ENCODE results near the gene STXBP1. TPM values are rescaled to one million over a fixed set of nuclear protein-coding genes. Genes with fewer than 3 reads are reported as not detected.

STXBP1 gene
- total RNA-seq, 2 donors from 2014 or later: 8.2 to 15.8 TPM

GRCh38 chr9:127697575-127697974 lies 85.5 kb downstream of the STXBP1 start:
- H3K4me3 ChIP-seq: no peak overlapping the region
- no peak for TF ChIP-seq CTCF (IDR thresholded peaks at IDR 0.05)
- DNase-seq: no peak
- H3K27me3 ChIP-seq: no peaks in the 10 kb centered on the region
- no peaks in the 10 kb centered on the region for H3K4me1 ChIP-seq
- H3K27ac ChIP-seq: no peak overlapping the region
- no peaks in the 10 kb centered on the region for H3K36me3 ChIP-seq
- intact Hi-C loops (cut with DNase I): no loop called here
- no peak overlapping the region for H3K9ac ChIP-seq (ENCODE audit: low read depth in 2 of 2, low read length in 2 of 2)
- no peaks in the 10 kb centered on the region for H3K9me3 ChIP-seq

GRCh38 chr9:127698386-127698785 lies 86.3 kb downstream of the STXBP1 start:
- no peaks in the 10 kb centered on the region for H3K27me3 ChIP-seq
- no peak overlapping the region for H3K9ac ChIP-seq (ENCODE audit: low read depth in 2 of 2, low read length in 2 of 2)
- H3K4me3 ChIP-seq: no peak overlapping the region
- no peaks in the 10 kb centered on the region for H3K36me3 ChIP-seq
- intact Hi-C loops (cut with DNase I): no loop called here
- TF ChIP-seq CTCF (IDR thresholded peaks at IDR 0.05): no peak
- H3K27ac ChIP-seq: no peak overlapping the region
- no peaks in the 10 kb centered on the region for H3K4me1 ChIP-seq
- no peak for DNase-seq
- H3K9me3 ChIP-seq: no peaks in the 10 kb centered on the region

GRCh38 chr9:127698985-127699670 lies 87.1 kb downstream of the STXBP1 start:
- H3K9me3 ChIP-seq: no peaks in the 10 kb centered on the region
- intact Hi-C loops (cut with DNase I): no loop called here
- no peak for TF ChIP-seq CTCF (IDR thresholded peaks at IDR 0.05)
- no peaks in the 10 kb centered on the region for H3K4me1 ChIP-seq
- H3K4me3 ChIP-seq: peak overlapping the region; percentile 13
- no peak overlapping the region for H3K9ac ChIP-seq (ENCODE audit: low read depth in 2 of 2, low read length in 2 of 2)
- peak; percentile 97 for DNase-seq
- no peaks in the 10 kb centered on the region for H3K36me3 ChIP-seq
- no peaks in the 10 kb centered on the region for H3K27me3 ChIP-seq
- H3K27ac ChIP-seq: peak overlapping the region; percentile 67

- no peak overlapping the region for H3K4me3 ChIP-seq
- intact Hi-C loops (cut with DNase I): no loop called here
- no peak for TF ChIP-seq CTCF (IDR thresholded peaks at IDR 0.05)
- H3K9me3 ChIP-seq: no peaks in the 10 kb centered on the region
- H3K27me3 ChIP-seq: no peaks in the 10 kb centered on the region
- H3K27ac ChIP-seq: no peak overlapping the region
- no peaks in the 10 kb centered on the region for H3K36me3 ChIP-seq
- H3K9ac ChIP-seq (ENCODE audit: low read depth in 2 of 2, low read length in 2 of 2): no peak overlapping the region
- H3K4me1 ChIP-seq: no peaks in the 10 kb centered on the region
- no peak for DNase-seq
Measured at GRCh38 chr9:127700140-127700539, 88.1 kb downstream of the STXBP1 start.

GRCh38 chr9:127700594-127701255 lies 88.6 kb downstream of the STXBP1 start:
- no peaks in the 10 kb centered on the region for H3K4me1 ChIP-seq
- no peaks in the 10 kb centered on the region for H3K27me3 ChIP-seq
- intact Hi-C loops (cut with DNase I): no loop called here
- H3K4me3 ChIP-seq: no peak overlapping the region
- no peaks in the 10 kb centered on the region for H3K36me3 ChIP-seq
- no peak for DNase-seq
- H3K9ac ChIP-seq (ENCODE audit: low read depth in 2 of 2, low read length in 2 of 2): no peak overlapping the region
- no peaks in the 10 kb centered on the region for H3K9me3 ChIP-seq
- no peak overlapping the region for H3K27ac ChIP-seq
- no peak for TF ChIP-seq CTCF (IDR thresholded peaks at IDR 0.05)
